Epithelial cell of esophagus (primary cell): ENCODE data around the gene RPS6KA2.

Experiments
- DNase-seq: peaks from one replicate; pipeline ENCODE4 v3.0.0; 2010; ENCODE audit warnings: low read depth
- H3K4me3 ChIP-seq: 2 replicates; pipeline ENCODE4 v1.5.1; 2011; ENCODE audit warnings: mild to moderate bottlenecking, low read length, control low read depth
- CTCF ChIP-seq: IDR thresholded peaks from 2 replicates; pipeline ENCODE4 v1.5.1; 2011; ENCODE audit warnings: low read depth, mild to moderate bottlenecking, low read length, control low read depth, inconsistent platforms; ENCODE audit not compliant: insufficient read depth; ENCODE audit errors: missing control alignments

Gene RPS6KA2

GRCh38 chr6:166599205-166599604 is 27.8 kb downstream of the RPS6KA2 start:
- TF ChIP-seq CTCF = no peak
- no peak overlapping the region for H3K4me3 ChIP-seq
- no peak for DNase-seq

DNA sequence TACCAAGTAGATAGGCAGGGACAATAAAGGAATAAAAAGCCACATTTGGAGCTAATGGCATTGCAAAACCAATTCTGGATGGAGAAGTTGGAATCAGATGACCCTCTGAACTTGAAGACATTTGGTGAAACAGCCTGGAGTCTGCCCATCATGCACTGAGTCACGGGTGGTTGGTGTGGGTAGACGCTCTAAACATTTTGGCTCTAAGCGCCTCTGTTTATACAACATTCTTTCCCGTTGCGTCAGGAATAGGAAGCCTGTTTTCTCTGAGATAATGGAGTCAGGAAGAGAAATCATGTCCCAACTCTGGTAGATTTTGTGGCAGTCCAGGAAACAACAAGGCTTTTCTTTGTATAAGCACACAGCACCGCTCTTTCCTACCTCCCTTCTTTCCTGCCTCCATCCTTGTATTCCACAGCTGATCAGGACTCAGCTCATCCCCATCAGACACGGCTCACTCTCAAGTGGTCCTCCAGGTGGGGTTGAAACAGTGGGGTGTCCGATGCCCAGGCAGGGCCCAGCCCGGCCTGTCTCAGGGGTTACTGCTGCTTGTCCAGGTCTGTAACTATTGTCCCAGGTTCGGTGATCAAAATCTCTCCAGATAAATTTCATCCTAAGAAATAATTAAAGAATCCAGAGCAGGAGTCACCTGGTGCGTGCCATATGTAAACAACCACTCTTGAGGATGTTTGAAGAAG is 28.5 kb downstream of the RPS6KA2 start:
- TF ChIP-seq CTCF = no peak
- DNase-seq = peak; percentile 79
- no peak overlapping the region for H3K4me3 ChIP-seq

GRCh38 chr6:166597711-166598440 is 29.2 kb downstream of the RPS6KA2 start:
- no peak for TF ChIP-seq CTCF
- no peak for DNase-seq
- no peak overlapping the region for H3K4me3 ChIP-seq

GRCh38 chr6:166596776-166597507 is 30.1 kb downstream of the RPS6KA2 start:
- DNase-seq = no peak
- TF ChIP-seq CTCF = no peak
- H3K4me3 ChIP-seq = no peak overlapping the region

DNA sequence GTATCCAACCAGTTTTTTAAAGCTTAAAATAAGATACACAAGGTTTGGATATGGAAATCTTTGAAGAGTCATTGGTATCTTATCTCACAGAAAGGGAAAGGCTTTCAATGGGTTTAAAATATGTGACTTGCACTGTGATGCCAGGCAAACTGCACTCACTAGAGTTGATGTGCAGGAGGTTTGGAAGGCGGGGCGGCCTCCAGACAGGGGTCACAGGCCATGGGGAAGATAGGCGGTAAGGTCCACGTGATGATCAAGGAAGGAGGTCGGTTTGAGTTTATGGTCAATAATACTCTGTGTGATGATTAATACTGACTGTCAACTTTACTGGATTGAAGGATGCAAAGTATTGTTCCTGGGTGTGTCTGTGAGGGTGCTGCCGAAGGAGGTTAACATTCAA is 31.1 kb downstream of the RPS6KA2 start:
- DNase-seq = no peak
- H3K4me3 ChIP-seq = no peak overlapping the region
- TF ChIP-seq CTCF = no peak

DNA sequence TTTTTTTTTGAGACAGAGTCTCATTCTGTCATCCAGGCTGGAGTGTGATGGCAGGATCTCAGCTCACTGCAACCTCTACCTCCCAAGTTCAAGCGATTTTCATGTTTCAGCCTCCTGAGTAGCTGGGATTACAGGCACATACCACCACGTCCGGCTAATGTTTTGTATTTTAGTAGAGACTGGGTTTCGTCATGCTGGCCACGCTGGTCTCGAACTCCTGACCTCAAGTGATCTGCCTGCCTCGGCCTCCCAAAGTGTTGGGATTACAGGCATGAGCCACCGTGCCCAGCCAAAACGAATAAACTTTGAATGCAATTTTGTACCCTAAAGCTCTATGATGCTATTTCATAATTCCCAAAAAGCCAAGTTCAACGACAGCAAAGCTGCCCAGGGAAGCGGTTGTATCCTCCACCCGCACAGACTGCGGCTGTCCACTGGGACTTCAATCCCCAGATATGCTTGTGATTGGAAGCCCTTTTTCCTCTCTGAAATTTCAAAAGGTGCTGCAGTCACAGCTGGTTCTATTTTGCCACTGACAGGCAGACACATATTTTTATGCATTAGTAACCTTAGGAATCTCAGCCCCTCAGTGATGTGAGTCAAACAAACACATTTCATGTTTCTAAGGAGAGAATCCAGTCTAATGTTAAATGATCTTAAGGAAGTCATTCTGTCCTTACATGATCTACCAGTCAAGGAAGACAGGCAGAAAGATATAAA is 31.8 kb downstream of the RPS6KA2 start:
- TF ChIP-seq CTCF = no peak
- DNase-seq = peak; percentile 52
- no peak overlapping the region for H3K4me3 ChIP-seq
